Measurements from ENCODE around the gene TMEM135. TPM values are rescaled to one million over a fixed set of nuclear protein-coding genes. Genes with fewer than 3 reads are reported as not detected.

TMEM135 gene
- total RNA-seq, 4 donors from 2014 or later, result 19.0 to 38.5 (median 29.5) TPM

DNA sequence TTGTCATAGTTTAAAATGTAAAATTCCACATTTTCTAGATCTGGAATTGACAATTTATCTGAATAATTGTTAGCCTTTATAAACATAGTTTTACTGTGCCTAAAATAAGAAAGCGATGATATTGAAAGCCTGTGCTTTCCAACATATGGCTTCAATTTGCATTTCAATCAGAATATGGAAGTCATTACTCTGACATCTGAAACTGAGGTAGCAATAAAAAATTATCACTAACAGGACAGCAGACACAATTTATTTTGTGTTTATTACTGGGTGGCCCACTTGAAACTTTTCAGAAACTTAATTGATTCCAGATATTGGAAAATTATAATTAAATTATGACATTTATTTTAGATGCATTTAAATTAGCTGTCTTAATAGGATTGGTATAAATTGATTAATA is 78.5 kb downstream of the TMEM135 start:
- intact Hi-C loops (cut with DNase I; ENCODE audit: low total_unique reads), result no loop called here
- no peak for TF ChIP-seq POLR2A (IDR thresholded peaks at IDR 0.05)
- TF ChIP-seq, protein P1, sequence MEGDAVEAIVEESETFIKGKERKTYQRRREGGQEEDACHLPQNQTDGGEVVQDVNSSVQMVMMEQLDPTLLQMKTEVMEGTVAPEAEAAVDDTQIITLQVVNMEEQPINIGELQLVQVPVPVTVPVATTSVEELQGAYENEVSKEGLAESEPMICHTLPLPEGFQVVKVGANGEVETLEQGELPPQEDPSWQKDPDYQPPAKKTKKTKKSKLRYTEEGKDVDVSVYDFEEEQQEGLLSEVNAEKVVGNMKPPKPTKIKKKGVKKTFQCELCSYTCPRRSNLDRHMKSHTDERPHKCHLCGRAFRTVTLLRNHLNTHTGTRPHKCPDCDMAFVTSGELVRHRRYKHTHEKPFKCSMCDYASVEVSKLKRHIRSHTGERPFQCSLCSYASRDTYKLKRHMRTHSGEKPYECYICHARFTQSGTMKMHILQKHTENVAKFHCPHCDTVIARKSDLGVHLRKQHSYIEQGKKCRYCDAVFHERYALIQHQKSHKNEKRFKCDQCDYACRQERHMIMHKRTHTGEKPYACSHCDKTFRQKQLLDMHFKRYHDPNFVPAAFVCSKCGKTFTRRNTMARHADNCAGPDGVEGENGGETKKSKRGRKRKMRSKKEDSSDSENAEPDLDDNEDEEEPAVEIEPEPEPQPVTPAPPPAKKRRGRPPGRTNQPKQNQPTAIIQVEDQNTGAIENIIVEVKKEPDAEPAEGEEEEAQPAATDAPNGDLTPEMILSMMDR (IDR thresholded peaks at IDR 0.05), result no peak

DNA sequence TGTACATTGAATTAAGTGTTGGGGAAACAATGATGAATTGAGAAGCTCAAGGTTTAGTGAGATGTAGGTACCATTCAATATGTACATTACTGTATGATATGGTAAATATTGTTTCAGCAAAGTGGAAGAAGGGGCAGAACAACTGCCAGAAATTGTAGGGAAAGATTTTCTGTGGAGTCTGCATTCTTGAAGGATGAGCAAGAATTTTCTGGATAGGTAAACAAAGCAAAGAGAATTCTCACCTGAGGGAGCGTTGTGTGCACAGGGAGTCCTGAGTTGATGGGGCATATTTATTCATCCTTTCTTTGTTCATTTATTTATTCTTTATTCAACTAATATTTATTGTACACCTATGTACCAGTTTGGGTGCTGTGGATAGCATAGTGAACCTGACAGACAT is 83.2 kb downstream of the TMEM135 start:
- no peak for DNase-seq
- no peak overlapping the region for H3K27ac ChIP-seq
- intact Hi-C loops (cut with DNase I; ENCODE audit: low total_unique reads), result no loop called here
- no peaks in the 10 kb centered on the region for H3K27me3 ChIP-seq
- H3K4me3 ChIP-seq, result no peak overlapping the region
- no peaks in the 10 kb centered on the region for H3K36me3 ChIP-seq
- no peaks in the 10 kb centered on the region for H3K4me1 ChIP-seq
- no peaks in the 10 kb centered on the region for H3K9me3 ChIP-seq
- TF ChIP-seq, protein P1 (IDR thresholded peaks at IDR 0.05), result no peak
- no peak for TF ChIP-seq POLR2A (IDR thresholded peaks at IDR 0.05)

More for the DNA sequence above, 78.5 kb downstream of the TMEM135 start:
- Histone ChIP-seq H3K36me3 (no peaks in the 10 kb centered on the region), H3K4me1 (peaks cover 0 to 5% of the 10 kb centered on the region in 2 donors), H3K4me3 (no peak overlapping the region), H3K27me3 (no peaks in the 10 kb centered on the region), H3K27ac (no peak overlapping the region), H3K9me3 (no peaks in the 10 kb centered on the region)
- no peak for DNase-seq

DNA sequence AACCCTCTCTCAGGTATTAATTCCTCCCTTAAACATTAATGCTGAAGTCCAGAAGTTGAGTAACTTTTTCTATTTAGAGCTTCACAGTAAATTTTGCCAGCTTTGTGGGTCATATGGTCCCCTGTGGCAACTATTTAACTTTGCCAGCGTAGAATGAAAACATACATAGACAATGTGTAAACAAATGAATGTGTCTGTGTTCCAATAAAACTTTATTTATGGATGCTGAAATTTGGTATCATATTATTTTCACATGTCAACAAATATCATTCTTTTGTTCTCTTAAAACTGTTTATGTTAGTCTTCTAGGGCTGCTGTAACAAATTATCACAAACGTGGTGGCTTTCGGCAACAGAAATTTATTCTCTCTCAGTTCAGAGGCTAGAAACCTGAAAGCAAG is 85.1 kb downstream of the TMEM135 start:
- TF ChIP-seq, protein P1 (IDR thresholded peaks at IDR 0.05), result no peak
- no peak for TF ChIP-seq POLR2A (IDR thresholded peaks at IDR 0.05)
- H3K4me3 ChIP-seq, result no peak overlapping the region

DNA sequence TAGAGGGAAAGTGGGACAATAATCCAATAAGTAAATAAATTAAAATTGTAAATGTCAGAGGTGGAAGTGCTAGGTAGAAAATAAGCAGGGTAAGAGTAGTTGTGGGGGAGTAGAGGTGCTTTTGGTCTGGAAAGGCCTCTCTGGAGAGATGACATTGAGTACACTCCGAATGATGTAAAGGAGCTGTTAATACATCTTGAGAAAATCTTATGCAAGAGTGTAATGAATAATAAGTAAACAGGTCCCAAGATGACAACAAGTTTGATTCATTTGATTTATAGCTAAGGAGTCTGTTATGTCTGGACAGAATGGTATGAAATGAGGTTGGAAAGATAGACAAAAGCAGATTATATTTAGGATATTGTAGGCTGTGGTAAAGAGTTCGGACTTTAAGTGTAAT is 87.5 kb downstream of the TMEM135 start:
- intact Hi-C loops (cut with DNase I; ENCODE audit: low total_unique reads), result no loop called here
- H3K27ac ChIP-seq, result no peak overlapping the region
- TF ChIP-seq POLR2A (IDR thresholded peaks at IDR 0.05), result no peak
- TF ChIP-seq, protein P1 (IDR thresholded peaks at IDR 0.05), result no peak
- H3K4me1 ChIP-seq, result no peaks in the 10 kb centered on the region
- no peak for DNase-seq
- H3K36me3 ChIP-seq, result no peaks in the 10 kb centered on the region
- no peaks in the 10 kb centered on the region for H3K9me3 ChIP-seq
- no peaks in the 10 kb centered on the region for H3K27me3 ChIP-seq
- no peak overlapping the region for H3K4me3 ChIP-seq

More for the DNA sequence above, 85.1 kb downstream of the TMEM135 start:
- H3K9me3 ChIP-seq, result no peaks in the 10 kb centered on the region
- H3K4me1 ChIP-seq, result no peaks in the 10 kb centered on the region
- no peak for DNase-seq
- no peaks in the 10 kb centered on the region for H3K27me3 ChIP-seq
- no peak overlapping the region for H3K27ac ChIP-seq
- H3K36me3 ChIP-seq, result no peaks in the 10 kb centered on the region
- intact Hi-C loops (cut with DNase I; ENCODE audit: low total_unique reads), result no loop called here

DNA sequence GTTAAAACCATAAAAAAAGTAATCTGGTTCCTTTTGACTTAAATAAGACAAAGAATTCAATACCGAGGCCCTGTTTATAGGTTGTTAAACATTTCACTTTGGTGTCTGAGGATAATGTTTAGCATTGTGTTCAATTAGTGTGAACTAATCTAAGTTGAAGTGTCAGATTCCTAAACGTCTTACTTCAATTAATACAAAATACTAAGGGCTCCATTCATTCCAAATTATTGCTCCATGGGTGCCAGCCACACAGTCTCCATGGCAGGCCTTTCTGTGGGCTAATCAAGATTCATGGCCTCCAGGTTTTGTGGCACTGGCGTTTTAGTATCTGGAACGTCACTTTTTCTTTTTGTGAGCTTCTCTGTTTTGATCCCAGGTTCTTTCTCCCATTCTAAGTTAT is 89.4 kb downstream of the TMEM135 start:
- no peaks in the 10 kb centered on the region for H3K4me1 ChIP-seq
- H3K4me3 ChIP-seq, result no peak overlapping the region
- no peak overlapping the region for H3K27ac ChIP-seq
- TF ChIP-seq, protein P1 (IDR thresholded peaks at IDR 0.05), result no peak
- no peak for TF ChIP-seq POLR2A (IDR thresholded peaks at IDR 0.05)
- no peaks in the 10 kb centered on the region for H3K9me3 ChIP-seq
- intact Hi-C loops (cut with DNase I; ENCODE audit: low total_unique reads), result no loop called here
- no peak for DNase-seq
- H3K36me3 ChIP-seq, result no peaks in the 10 kb centered on the region
- no peaks in the 10 kb centered on the region for H3K27me3 ChIP-seq
